Transverse colon (tissue), 3 donors: ENCODE results near the gene TMUB1.

Experiments used
- EP300 ChIP-seq: sonication (generic); formaldehyde crosslinking; IDR thresholded peaks from one replicate; pipeline ENCODE4 v1.6.1; 2017; ENCODE audit warnings: antibody characterized with exemption, low read depth
- TF ChIP-seq, protein P1 (sequence below), 5 experiments: fragments of 200-600 bp in 3 of 5; fragments of 450-650 bp in 2 of 5; sonication (generic) in 3 of 5; IDR thresholded peaks; 1 replicate in 2 of 5; 2 replicates in 3 of 5; pipeline ENCODE4 v1.5.1; 2016 to 2017; ENCODE audit warnings: antibody characterized with exemption in 5 of 5, inconsistent platforms in 3 of 5, mild to moderate bottlenecking in 2 of 5, moderate library complexity in 1 of 5

DNA sequence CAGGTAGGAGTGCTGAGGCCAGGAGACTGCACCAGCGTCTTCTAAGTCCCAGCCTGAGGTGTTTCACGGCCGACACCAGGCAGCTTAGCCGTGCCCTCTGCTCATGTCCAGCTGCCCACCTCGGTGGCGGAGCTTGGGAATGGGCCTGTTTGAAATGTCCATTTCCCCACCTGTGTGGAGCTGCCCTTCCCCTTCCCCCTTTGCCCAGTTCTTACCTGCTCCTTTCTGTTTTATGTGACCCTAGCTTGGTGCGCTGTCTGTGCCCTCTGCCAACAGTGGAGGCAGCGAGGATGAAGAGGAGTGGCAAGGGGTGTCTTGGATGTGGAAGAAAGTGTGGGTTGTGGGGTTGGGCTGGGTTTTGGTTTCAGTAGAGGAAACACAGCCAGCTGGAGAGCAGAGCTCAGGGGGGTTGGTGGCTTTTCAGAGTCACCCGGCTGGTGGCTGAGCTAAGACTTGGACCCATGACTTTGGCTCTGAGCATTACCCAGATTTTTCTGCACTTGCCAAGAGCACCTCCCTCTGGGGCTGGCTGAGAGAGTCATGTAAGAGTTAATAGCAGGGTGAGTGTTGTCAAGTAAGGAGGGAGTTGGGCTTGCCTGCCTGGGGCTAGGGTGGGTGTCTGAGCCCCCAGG lies 46.8 kb upstream of the TMUB1 start:
- TF ChIP-seq, protein P1, sequence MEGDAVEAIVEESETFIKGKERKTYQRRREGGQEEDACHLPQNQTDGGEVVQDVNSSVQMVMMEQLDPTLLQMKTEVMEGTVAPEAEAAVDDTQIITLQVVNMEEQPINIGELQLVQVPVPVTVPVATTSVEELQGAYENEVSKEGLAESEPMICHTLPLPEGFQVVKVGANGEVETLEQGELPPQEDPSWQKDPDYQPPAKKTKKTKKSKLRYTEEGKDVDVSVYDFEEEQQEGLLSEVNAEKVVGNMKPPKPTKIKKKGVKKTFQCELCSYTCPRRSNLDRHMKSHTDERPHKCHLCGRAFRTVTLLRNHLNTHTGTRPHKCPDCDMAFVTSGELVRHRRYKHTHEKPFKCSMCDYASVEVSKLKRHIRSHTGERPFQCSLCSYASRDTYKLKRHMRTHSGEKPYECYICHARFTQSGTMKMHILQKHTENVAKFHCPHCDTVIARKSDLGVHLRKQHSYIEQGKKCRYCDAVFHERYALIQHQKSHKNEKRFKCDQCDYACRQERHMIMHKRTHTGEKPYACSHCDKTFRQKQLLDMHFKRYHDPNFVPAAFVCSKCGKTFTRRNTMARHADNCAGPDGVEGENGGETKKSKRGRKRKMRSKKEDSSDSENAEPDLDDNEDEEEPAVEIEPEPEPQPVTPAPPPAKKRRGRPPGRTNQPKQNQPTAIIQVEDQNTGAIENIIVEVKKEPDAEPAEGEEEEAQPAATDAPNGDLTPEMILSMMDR (IDR thresholded peaks at IDR 0.05) = no peak
- TF ChIP-seq EP300 = no peak
